Measurements from ENCODE around the gene SPATA32. TPM values are rescaled to one million over a fixed set of nuclear protein-coding genes. Genes with fewer than 3 reads are reported as not detected.

Gene SPATA32
- total and polyA plus RNA-seq, 2 experiments from 2014 or later, result not detected

GRCh38 chr17:45290269-45290765 lies 28.4 kb upstream of the SPATA32 start:
- Histone ChIP-seq H2AFZ (no peak overlapping the region), H3F3A (replicated peaks; ENCODE audit: low read depth) (no peaks in the 10 kb centered on the region), H3K27me3 (ENCODE audit: insufficient read depth) (no peaks in the 10 kb centered on the region), H3K27ac (ENCODE audit: low read depth) (no peak overlapping the region), H3K4me2 (no peak overlapping the region), H3K9me2 (ENCODE audit: insufficient read depth) (no peaks in the 10 kb centered on the region), H3K4me1 (ENCODE audit: insufficient read depth) (no peaks in the 10 kb centered on the region), H3K36me3 (ENCODE audit: insufficient read depth) (no peaks in the 10 kb centered on the region), H3K79me2 (replicated peaks; ENCODE audit: insufficient read depth) (no peaks in the 10 kb centered on the region), H3K4me3 (no peak overlapping the region), H4K20me1 (replicated peaks; ENCODE audit: insufficient read depth) (no peaks in the 10 kb centered on the region; the same call in 1 of the 2 replicates)
- TF ChIP-seq JUNB (IDR thresholded peaks at IDR 0.05; ENCODE audit: unreplicated experiment) (no peak), CREB1 (CRISPR knock-in tag; IDR thresholded peaks at IDR 0.05; ENCODE audit: low read depth) (no peak), ETS1 (IDR thresholded peaks at IDR 0.05) (no peak), ZNF114 (CRISPR knock-in tag; IDR thresholded peaks at IDR 0.05) (no peak), EZH2 (IDR thresholded peaks at IDR 0.05; ENCODE audit: low read depth, unreplicated experiment) (no peak), EZH2phosphoT487 (IDR thresholded peaks at IDR 0.05; ENCODE audit: unreplicated experiment) (no peak), POLR2AphosphoS5 (IDR thresholded peaks at IDR 0.05; ENCODE audit: low read depth) (no peak), ZNF331 (CRISPR knock-in tag; IDR thresholded peaks at IDR 0.05; ENCODE audit: low read depth) (no peak), REST (IDR thresholded peaks at IDR 0.05; ENCODE audit: unreplicated experiment) (no peak), CTCF (conservative IDR thresholded peaks at IDR 0.05; ENCODE audit: low read depth in 2 of 2) (no peak), STAT1 (IDR thresholded peaks at IDR 0.05; ENCODE audit: unreplicated experiment) (no peak), NANOG (IDR thresholded peaks at IDR 0.05; ENCODE audit: borderline replicate concordance) (no peak), ZNF462 (CRISPR knock-in tag; IDR thresholded peaks at IDR 0.05) (no peak)
- ATAC-seq, result no peak
- DNase-seq (ENCODE audit: low spot score), result no peak
- Mint-ChIP-seq H3K4me1 (peaks cover 10% of the 10 kb centered on the region; the same call in 2 of the 3 replicates), H3K27ac (no peak overlapping the region), H3K27me3 (ENCODE audit: insufficient read depth, low read depth, poor library complexity) (peaks cover 9% of the 10 kb centered on the region), H3K4me3 (no peak overlapping the region), H3K36me3 (ENCODE audit: low read depth) (peaks cover 14% of the 10 kb centered on the region), H3K9me3 (no peaks in the 10 kb centered on the region)
